GM12892 (cell line): ENCODE measurements around the gene ARNT2.

Experiments used
- POLR2A ChIP-seq: IDR thresholded peaks from 2 replicates; pipeline ENCODE4 v1.6.1; 2011; ENCODE audit warnings: low read depth, low read length, control low read depth
- POLR2AphosphoS5 ChIP-seq: IDR thresholded peaks from 2 replicates; pipeline ENCODE4 v1.6.1; 2011; ENCODE audit warnings: low read depth, low read length, control low read depth
- TAF1 ChIP-seq: IDR thresholded peaks from 2 replicates; pipeline ENCODE4 v1.6.1; 2011; ENCODE audit warnings: low read depth, mild to moderate bottlenecking, control low read depth, low read length, borderline replicate concordance

DNA sequence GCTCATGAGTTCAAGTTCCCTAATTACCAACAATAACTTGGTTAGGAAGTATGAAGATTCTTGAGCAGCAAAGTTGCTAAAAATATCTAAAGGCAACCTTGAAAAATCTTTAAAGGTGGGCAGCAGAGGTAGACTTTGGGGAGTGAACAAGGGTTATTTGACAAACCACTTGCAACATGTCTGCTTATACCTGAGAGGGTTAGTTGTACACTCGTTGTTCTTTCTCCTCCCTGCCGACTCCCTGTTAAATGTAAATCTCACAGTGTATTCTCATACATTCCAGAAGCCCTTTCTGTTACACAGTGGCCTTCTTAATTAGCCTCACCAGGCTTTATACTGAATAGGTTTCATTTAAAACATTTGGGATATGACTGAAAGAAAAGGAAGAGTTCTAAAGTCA is 121.7 kb downstream of the ARNT2 start:
- TF ChIP-seq POLR2A (no peak), POLR2AphosphoS5 (no peak), TAF1 (no peak)
